Activated T-cell treated with anti-CD3 and anti-CD28 coated beads for 24 hours (primary cell): Measurements from ENCODE around the gene L3MBTL2.
A peak's percentile ranks its signal among the peaks of the same experiment; 100 is the strongest.
"Not testable (repeated sequence)": the region's sequence is repeated elsewhere in the genome, so short reads cannot be mapped to it uniquely, and the experiment has no call there.

Source experiments
- DNase-seq: peaks from one replicate; pipeline ENCODE4 v3.0.0-alpha.2; 2020; ENCODE audit warnings: low read depth

Gene L3MBTL2

DNA sequence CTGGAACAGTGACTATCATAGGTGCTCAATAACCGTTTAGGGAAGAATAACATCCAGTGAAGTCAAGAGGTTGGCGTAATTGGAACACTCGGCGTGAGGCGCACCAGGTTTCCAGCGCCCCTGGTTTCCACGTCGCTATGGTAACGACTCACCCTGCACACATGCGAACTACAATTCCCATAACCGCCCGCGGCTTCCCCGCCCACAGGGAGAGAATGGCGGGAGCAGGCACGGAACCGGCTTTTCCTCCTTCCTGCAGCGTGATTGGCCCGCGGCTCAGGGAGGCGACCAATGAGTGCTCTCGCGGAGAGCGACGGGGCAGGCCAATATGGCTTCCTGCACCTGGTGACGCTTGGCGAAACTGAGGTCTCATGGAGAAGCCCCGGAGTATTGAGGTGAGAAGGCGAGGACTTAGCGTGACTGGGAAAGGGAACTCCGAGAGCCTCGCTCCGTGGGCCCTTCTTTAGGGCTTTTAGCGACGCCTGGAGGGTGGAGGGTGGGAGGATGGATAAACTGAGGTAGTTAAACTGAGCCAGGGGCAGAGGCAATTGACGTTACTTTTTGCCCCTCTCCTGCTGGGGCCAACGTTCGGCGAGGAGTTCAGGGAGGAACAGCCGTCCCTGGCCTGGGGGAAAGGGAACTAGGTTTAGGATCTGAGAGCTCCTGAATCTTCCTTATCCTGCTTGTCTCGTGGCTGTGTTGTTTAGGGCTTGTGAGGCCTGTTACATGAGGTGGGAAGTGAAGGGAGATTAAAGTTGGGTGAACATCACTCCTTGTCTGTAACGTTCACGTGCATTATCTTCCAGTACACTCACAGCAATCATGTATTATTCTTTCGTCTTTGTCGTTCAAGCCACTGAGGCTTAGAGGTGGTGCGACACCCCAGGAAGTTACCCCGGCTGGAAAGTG is at the start of gene L3MBTL2:
L3MBTL2 (plus strand) TSS at position 321 of the 909 bp plus-strand sequence; CDS start at position 372, 51 bp downstream.
- DNase-seq = peak; percentile 98

DNA sequence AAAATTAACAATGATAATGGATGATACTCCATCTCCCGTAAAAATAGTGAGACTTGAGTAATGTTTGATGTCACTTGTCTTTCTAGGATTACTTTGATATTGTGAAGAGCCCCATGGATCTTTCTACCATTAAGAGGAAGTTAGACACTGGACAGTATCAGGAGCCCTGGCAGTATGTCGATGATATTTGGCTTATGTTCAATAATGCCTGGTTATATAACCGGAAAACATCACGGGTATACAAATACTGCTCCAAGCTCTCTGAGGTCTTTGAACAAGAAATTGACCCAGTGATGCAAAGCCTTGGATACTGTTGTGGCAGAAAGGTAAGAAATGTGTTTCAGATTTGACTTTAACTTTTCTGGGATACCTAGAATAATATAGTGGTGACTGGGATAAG is 48.0 kb upstream of the L3MBTL2 start:
- DNase-seq = no peak

DNA sequence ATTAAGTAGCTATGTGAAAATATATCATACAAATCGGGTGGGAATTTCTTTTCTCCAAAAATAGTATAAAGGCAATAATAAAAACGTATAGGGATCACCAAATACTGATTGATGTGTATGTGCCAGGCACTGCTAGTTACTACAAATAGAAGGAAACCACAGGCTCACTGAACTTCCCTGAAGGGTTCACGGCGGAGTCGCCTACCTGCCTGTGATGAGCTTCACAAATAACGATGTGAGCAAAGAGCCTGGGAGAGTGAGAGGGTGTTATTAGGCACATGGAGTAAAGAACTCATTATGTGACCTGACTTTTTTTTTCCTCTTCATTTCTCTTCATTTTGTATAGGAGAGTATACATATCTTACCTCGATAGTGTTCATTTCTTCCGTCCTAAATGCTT is 36.0 kb upstream of the L3MBTL2 start:
- no peak for DNase-seq

DNA sequence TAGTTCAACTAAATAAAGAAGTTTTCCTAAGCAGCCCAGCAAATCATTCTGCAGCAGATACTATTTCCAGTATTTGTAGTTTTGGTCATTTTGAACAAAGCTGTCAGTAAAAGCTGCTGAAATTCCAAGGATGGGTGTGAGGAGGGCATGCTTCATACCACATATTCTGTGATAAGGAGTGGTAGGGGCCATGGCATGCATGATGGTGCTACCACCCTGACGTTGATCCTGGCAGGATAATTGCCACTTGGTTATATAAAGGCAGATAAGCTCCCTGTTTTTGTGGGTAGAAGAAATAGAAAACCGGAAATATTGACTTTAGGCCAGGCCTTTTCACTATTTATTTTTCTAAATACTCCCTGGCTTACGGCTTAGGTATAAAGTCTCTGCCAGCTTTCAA is 33.1 kb upstream of the L3MBTL2 start:
- DNase-seq = no peak

DNA sequence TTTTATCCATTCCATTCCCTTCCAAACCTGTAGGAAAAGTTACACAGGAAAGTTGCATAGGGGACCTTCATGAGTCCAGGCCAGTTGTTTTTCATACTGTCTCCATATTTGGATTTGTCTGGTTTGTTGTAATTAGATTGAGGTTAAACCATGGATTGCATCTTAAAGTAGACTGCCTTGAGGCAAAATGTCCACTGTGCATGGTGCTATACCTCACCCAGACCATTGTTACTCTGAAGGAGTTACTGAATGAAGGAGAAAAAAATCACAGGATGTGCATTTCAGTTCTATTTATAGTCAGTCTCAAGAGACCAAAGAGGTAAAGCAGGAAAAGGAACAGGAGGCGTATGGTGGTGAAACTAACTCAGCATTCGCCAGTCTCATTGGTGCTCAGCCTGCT is 29.6 kb upstream of the L3MBTL2 start:
- no peak for DNase-seq

DNA sequence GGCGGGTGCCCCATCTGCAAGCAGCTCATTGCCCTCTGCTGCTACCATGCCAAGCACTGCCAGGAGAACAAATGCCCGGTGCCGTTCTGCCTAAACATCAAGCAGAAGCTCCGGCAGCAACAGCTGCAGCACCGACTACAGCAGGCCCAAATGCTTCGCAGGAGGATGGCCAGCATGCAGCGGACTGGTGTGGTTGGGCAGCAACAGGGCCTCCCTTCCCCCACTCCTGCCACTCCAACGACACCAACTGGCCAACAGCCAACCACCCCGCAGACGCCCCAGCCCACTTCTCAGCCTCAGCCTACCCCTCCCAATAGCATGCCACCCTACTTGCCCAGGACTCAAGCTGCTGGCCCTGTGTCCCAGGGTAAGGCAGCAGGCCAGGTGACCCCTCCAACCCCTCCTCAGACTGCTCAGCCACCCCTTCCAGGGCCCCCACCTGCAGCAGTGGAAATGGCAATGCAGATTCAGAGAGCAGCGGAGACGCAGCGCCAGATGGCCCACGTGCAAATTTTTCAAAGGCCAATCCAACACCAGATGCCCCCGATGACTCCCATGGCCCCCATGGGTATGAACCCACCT is 28.0 kb upstream of the L3MBTL2 start:
- no peak for DNase-seq

DNA sequence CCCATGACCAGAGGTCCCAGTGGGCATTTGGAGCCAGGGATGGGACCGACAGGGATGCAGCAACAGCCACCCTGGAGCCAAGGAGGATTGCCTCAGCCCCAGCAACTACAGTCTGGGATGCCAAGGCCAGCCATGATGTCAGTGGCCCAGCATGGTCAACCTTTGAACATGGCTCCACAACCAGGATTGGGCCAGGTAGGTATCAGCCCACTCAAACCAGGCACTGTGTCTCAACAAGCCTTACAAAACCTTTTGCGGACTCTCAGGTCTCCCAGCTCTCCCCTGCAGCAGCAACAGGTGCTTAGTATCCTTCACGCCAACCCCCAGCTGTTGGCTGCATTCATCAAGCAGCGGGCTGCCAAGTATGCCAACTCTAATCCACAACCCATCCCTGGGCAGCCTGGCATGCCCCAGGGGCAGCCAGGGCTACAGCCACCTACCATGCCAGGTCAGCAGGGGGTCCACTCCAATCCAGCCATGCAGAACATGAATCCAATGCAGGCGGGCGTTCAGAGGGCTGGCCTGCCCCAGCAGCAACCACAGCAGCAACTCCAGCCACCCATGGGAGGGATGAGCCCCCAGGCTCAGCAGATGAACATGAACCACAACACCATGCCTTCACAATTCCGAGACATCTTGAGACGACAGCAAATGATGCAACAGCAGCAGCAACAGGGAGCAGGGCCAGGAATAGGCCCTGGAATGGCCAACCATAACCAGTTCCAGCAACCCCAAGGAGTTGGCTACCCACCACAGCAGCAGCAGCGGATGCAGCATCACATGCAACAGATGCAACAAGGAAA is 27.3 kb upstream of the L3MBTL2 start:
- DNase-seq = no peak

DNA sequence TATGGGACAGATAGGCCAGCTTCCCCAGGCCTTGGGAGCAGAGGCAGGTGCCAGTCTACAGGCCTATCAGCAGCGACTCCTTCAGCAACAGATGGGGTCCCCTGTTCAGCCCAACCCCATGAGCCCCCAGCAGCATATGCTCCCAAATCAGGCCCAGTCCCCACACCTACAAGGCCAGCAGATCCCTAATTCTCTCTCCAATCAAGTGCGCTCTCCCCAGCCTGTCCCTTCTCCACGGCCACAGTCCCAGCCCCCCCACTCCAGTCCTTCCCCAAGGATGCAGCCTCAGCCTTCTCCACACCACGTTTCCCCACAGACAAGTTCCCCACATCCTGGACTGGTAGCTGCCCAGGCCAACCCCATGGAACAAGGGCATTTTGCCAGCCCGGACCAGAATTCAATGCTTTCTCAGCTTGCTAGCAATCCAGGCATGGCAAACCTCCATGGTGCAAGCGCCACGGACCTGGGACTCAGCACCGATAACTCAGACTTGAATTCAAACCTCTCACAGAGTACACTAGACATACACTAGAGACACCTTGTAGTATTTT is 26.6 kb upstream of the L3MBTL2 start:
- no peak for DNase-seq

DNA sequence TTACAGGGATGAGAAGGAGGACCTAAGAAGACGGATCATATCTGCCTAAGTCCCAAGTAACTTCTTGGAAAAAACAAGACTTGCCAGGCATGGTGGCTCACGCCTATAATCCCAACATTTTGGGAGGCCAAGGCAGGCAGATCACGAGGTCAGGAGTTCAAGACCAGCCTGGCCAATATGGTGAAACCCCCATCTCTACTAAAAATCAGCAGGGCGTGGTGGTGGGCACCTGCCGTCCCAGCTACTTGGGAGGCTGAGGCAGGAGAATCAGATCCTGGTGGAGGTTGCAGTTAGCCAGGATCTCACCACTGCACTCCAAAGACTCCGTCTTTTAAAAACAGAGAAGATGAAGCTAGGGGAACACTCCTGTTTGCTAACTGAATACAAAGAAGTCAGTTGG is 24.8 kb upstream of the L3MBTL2 start:
- not testable (repeated sequence) for DNase-seq

DNA sequence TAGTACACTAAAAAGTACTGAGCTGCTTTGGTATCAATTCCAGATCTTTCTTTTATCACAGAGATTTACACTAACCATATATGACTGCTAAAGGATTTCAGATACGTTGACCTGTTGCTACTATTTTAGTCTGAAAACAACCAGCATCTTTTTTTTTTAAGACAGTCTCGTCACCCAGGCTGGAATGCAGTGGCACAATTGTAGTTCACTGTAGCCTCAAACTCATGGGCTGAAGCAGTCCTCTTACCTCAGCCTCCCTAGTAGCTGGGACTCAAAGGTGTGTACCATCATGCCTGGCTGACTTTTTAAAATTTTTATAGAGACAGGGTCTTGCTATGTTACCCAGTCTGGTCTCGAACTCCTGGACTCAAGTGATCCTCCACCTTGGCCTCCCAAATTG is 24.2 kb upstream of the L3MBTL2 start:
- DNase-seq = no peak

DNA sequence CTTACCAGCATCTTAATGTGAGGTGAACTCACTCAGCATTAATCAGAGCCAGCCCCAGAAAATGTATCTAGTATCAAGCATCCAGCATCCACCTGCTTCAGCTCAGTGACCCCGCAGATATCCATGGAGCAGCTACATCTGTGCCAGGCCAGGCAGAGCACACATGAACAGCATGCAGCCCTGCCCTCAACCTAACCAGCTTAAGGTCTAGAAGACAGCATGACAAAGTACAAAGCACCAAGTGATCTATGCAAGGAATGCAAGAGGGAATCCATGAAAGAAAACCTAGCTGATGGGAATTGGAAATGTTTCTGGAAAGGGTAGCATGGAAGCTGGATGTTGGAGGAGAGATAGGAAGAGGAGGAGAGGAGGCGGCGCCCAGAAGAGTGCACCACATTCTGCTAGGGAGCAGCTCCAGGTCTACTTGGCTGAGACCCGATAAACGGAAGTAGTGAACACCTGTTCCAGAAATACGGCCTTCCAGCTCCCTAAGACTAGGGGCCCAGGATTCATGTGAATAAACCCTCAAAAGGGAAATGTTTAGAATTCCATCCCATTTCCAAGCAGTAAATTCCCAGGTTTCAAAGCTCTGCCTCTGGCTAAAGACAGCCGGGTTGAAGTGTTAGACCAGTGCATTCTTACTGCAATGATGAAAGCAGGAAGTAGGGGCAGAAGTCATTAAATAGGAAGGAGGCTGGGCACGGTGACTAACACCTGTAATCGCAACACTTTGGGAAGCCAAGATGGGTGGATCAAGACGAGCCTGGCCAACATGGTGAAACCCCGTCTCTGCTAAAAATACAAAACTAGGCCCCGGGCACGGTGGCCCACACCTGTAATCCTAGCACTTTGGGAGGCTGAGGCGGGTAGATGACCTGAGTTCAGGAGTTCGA is 23.5 kb upstream of the L3MBTL2 start:
- no peak for DNase-seq

DNA sequence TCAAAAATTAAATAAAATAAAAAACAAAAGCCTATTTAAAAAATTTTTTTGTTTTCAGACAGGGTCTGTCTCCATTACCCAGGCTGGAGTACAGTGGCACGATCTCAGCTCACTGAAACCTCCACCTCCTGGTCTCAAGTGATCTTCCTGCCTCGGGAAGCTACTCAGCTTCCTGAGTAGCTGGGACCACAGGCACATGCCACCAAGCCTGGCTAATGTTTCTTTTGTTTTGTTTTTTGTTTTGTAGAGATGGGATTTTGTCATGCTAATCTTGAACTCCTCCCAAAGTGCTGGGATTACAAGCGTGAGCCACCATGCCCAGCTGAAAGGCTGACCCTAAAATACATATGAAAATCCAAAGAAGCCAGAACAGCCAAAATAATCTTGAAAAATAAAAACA is 20.4 kb upstream of the L3MBTL2 start:
- no peak for DNase-seq

DNA sequence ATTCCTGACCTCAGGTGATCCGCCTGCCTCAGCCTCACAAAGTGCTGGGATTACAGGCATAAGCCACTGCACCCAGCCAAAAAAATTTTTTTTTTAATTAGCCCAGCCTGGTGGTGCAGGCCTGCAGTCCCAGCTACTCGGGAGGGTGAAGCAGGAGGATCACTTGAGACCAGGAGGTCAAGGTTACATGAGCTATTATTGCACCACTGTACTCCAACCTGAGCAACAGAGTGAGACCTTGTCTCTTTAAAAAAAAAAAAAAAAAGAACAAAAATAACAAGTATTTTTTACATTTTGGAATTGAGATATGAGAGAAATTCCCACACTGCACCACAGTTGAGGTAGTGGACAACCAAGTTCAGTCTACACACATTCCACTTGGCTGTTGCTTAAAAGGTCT is 13.6 kb upstream of the L3MBTL2 start:
- no peak for DNase-seq

DNA sequence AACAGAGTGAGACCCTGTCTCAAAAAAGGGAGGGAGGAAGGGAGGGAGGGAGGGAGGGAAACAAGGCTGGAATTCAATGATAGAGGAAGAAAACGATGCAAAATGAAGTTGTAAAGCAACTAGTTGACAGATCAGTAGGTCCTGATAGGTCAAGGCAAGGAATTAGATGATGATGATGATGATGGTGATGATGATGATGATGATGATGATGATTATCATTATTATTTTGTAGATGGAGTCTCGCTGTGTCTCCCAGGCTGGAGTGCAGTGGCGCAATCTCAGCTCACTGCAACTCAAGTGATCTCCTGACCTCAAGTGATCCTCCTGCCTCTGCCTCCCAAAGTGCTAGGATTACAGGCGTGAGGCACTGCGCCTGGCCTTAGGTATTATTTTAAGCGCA is 11.3 kb upstream of the L3MBTL2 start:
- DNase-seq = no peak

DNA sequence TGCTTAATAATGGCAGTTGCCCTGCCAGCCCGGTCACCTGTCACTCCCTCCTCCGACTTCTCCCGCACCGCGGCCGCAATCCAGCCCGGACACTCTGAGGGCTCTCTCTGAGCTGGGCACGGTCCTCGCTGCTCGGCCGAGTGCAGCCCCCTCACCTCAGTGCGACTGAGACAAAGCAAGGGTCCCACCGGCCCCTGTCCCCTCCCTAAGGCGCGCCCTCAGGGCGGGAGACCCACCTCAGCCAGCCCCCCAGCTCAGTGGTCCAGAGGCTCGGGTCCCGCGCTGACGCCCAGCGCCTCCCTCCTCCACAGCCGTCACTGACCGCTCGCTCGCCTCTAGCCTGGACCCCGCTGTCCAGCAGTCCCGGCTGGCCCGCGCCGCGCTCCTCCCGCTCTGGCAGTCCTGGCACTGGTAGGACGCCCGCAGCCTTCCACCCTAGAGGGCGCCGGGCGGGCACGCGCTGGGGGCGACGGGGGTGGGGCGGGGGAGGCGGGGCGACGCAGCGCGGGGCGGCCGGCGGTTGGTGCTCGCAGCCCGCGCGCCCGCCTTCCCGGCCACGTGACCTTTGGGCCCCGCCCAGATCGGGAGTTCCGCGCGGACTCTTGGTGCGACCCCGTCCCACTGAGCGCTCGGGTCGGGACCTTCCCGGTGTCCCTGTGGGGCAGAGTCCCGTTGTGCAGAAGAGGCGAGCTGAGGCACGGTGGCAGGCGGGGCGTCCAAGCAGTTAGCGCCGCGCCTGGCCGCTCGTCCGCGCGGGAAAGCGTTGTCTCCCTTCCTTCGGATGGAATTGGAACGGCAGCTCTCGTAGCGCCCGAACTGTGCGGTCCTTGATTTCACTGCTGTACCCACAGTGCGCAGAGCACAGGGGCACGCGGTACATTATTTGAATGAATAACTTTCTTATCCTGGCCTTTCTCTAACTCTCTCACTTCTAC is 7.8 kb upstream of the L3MBTL2 start:
- DNase-seq = peak; percentile 77

DNA sequence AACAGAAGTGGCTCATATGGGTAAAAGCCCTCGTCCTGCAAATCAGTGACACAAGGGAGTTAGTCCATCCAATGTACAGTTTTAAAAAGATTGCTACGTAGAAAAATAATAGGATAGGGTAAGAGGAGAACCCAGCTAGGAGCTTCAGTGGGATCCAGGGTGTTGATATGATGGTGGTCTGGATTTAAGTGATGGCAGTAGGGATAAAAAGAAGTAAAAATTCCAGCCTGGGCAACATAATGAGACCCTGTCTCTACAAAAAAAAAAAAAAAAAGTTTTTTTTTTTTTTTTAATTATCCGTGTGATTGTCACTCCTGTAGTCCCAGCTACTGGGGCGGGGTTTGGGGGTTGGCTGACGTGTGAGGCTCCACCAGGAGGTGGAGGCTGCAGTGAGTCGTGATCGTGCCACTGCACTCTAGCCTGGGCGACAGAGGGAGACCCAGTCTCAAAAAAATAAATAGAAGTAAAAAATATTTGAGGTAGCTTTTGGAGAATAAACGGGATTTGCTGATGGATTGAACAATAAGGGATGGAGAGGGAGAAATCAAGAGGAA is 7.0 kb upstream of the L3MBTL2 start:
- DNase-seq = peak; percentile 53

DNA sequence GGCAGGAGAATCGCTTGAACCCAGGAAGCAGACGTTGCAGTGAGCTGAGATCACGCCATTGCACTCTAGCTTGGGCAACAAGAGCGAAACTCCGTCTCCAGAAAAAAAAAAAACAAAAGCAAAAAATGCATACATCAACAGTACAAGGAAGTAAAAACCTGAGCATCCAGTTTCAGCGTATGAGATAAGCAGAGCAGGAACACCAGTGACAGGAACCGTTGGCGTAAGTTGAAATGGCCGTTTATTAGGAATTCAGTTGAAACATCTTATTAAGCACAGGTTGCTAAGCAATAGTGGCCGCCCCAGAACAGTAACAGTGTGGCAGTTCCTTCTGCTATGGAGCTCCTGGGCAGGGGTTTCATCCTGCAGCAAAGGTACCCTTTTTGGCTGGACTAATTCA is 4.0 kb upstream of the L3MBTL2 start:
- no peak for DNase-seq

DNA sequence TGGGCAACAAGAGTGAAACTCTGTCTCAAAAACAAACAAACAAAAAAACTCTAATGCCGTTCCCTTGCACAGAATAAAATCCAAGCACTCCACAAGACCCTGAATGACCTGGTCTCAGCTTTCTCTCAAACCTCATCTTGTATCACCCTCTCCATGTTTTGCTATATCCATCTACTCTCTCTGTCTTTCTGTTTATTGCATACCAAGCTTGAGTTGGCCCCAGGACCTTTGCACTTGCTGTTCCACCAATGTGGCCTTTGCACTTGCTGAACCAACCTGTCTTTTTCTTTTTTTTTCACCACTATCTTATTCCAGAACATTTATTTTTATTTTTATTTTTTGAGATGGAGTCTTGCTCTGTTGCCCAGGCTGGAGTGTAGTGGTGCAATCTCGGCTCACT is 2.0 kb upstream of the L3MBTL2 start:
- no peak for DNase-seq

DNA sequence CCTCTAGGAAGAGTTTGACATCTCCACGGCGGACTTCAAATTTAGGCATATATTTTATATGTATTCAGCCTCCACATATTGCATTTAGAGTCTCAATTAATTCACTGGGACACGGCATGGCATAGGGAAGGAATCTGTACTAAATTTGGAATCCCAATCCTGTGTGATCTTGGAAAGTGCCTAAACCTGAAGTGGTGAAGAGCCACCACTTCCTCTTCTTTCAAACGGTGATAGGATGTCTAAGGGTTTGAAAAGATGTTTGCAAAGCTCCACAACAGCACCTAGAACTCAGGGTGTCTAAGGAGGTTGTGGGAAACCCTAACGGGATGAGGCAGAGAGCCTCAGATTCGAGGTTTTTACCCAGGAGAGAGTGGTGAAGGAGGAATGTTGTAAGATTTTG is 1.0 kb upstream of the L3MBTL2 start:
- DNase-seq = no peak

DNA sequence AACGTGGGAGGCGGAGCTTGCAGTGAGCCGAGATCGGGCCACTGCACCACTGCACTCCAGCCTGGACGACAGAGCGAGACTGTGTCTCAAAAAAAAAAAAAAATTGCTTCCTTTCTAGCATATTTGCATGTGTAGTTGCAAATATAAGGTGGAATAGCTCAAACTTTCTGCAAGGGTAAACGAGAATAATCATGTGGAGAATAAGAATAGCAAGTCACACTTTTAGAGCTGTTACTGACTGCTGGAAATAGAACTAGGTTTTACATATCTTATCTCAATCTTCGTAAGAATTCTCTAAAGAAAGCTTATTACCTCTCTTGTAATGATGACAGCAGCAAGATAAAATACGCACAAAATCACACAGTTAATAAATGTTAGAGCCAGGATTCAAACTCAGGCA is 1.6 kb downstream of the L3MBTL2 start:
- DNase-seq = no peak
